ENCODE measurements around the gene CENPF.
"Not testable (repeated sequence)": the region's sequence is repeated elsewhere in the genome, so short reads cannot be mapped to it uniquely, and the experiment has no call there.

The CENPF gene

GRCh38 chr1:214584805-214585766, 17.9 kb upstream of the CENPF start:
- DNase-seq (ENCODE audit: low read depth), result no peak

GRCh38 chr1:214586621-214587020, 16.4 kb upstream of the CENPF start:
- DNase-seq (ENCODE audit: low read depth), result no peak

GRCh38 chr1:214587165-214587564, 15.8 kb upstream of the CENPF start:
- DNase-seq (ENCODE audit: low read depth), result no peak

- no peak for DNase-seq (ENCODE audit: low read depth)
Observed at GRCh38 chr1:214588963-214589597, 13.9 kb upstream of the CENPF start.

- DNase-seq (ENCODE audit: low read depth), result no peak
Observed at GRCh38 chr1:214590696-214591095, 12.3 kb upstream of the CENPF start.

GRCh38 chr1:214591918-214592317, 11.1 kb upstream of the CENPF start:
- not testable (repeated sequence) for DNase-seq (ENCODE audit: low read depth)

GRCh38 chr1:214593158-214593557, 9.8 kb upstream of the CENPF start:
- no peak for DNase-seq (ENCODE audit: low read depth)

- no peak for DNase-seq (ENCODE audit: low read depth)
Observed at GRCh38 chr1:214603819-214604252, 841 bp downstream of the CENPF start.

GRCh38 chr1:214604523-214604922, 1.5 kb downstream of the CENPF start:
- no peak for DNase-seq (ENCODE audit: low read depth)

GRCh38 chr1:214605484-214605883, 2.5 kb downstream of the CENPF start:
- DNase-seq (ENCODE audit: low read depth), result not testable (repeated sequence)

- DNase-seq (ENCODE audit: low read depth), result not testable (repeated sequence)
Observed at GRCh38 chr1:214605933-214606925, 3.2 kb downstream of the CENPF start.

- not testable (repeated sequence) for DNase-seq (ENCODE audit: low read depth)
Observed at GRCh38 chr1:214607492-214608215, 4.7 kb downstream of the CENPF start.

GRCh38 chr1:214608216-214608783, 5.3 kb downstream of the CENPF start:
- not testable (repeated sequence) for DNase-seq (ENCODE audit: low read depth)

GRCh38 chr1:214608817-214609216, 5.8 kb downstream of the CENPF start:
- not testable (repeated sequence) for DNase-seq (ENCODE audit: low read depth)

- DNase-seq (ENCODE audit: low read depth), result no peak
Observed at GRCh38 chr1:214609692-214610091, 6.7 kb downstream of the CENPF start.

- DNase-seq (ENCODE audit: low read depth), result not testable (repeated sequence)
Observed at GRCh38 chr1:214610136-214610535, 7.1 kb downstream of the CENPF start.

GRCh38 chr1:214615109-214615508, 12.1 kb downstream of the CENPF start:
- DNase-seq (ENCODE audit: low read depth), result no peak

GRCh38 chr1:214615871-214616270, 12.9 kb downstream of the CENPF start:
- DNase-seq (ENCODE audit: low read depth), result no peak

- DNase-seq (ENCODE audit: low read depth), result no peak
Observed at GRCh38 chr1:214617246-214617645, 14.3 kb downstream of the CENPF start.

- no peak for DNase-seq (ENCODE audit: low read depth)
Observed at GRCh38 chr1:214617843-214618242, 14.8 kb downstream of the CENPF start.

GRCh38 chr1:214621236-214621635, 18.2 kb downstream of the CENPF start:
- no peak for DNase-seq (ENCODE audit: low read depth)

Measured in HS-5 (cell line).